Ovary (tissue), 3 donors: ENCODE results near the gene CDH23.

Source experiments
- EP300 ChIP-seq: sonication (generic); formaldehyde crosslinking; IDR thresholded peaks from one replicate; pipeline ENCODE4 v1.6.1; 2017; ENCODE audit warnings: antibody characterized with exemption
- TF ChIP-seq, protein P1 (sequence below), 3 donors: fragments of 450-650 bp in 2 of 3; fragments of 200-600 bp in 1 of 3; IDR thresholded peaks; one replicate each; pipeline versions ENCODE4 v1.5.1 to v1.8.0; 2016 to 2022; ENCODE audit warnings: antibody characterized with exemption in 3 of 3, mild to moderate bottlenecking in 1 of 3
- donor health status: DM: no; HTN: no; CAD: no.

DNA sequence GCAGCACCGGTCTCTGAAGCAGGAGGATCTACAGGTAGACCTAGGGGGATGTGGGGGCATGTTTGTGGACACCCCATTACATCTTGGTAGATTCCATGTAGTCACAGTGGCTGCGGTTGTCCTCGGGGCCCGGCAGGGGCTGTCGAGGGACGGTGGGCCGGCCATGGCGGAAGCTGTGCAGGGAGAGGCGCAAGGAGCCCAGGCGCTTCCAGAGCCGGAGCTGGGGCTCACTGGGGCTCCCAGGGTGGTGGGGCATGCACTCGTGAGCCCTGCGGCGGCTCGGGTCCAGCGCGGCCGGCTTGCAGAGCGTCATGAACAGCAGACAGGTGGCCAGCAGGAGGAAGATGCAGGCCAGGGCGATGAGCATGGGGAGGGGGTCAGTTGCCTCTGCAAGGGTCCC, 319.1 kb downstream of the CDH23 start:
- TF ChIP-seq EP300 = no peak
- TF ChIP-seq, protein P1, sequence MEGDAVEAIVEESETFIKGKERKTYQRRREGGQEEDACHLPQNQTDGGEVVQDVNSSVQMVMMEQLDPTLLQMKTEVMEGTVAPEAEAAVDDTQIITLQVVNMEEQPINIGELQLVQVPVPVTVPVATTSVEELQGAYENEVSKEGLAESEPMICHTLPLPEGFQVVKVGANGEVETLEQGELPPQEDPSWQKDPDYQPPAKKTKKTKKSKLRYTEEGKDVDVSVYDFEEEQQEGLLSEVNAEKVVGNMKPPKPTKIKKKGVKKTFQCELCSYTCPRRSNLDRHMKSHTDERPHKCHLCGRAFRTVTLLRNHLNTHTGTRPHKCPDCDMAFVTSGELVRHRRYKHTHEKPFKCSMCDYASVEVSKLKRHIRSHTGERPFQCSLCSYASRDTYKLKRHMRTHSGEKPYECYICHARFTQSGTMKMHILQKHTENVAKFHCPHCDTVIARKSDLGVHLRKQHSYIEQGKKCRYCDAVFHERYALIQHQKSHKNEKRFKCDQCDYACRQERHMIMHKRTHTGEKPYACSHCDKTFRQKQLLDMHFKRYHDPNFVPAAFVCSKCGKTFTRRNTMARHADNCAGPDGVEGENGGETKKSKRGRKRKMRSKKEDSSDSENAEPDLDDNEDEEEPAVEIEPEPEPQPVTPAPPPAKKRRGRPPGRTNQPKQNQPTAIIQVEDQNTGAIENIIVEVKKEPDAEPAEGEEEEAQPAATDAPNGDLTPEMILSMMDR (IDR thresholded peaks at IDR 0.05) = no peak
